K562 (cell line): ENCODE data around the gene TMEM176B.

ENCODE experiments used
- CEBPB ChIP-seq: fragments of 450-650 bp; IDR thresholded peaks from 2 replicates; pipeline ENCODE4 v1.6.1; 2016; ENCODE audit warnings: missing genetic modification characterization, missing compliant biosample characterization
- CTCF ChIP-seq, 3 experiments: IDR thresholded peaks in 2 of 3; conservative IDR thresholded peaks in 1 of 3; 2 replicates each; pipeline ENCODE4 v1.5.1; 2011 to 2012; ENCODE audit warnings: low read length in 3 of 3, mild to moderate bottlenecking in 3 of 3, control low read depth in 2 of 3, improper control_type of control experiment in 1 of 3, inconsistent platforms in 1 of 3, low read depth in 1 of 3, mixed read lengths in 1 of 3, moderate library complexity in 1 of 3; ENCODE audit not compliant: insufficient read depth in 2 of 3
- ESRRA ChIP-seq: fragments of 450-650 bp; IDR thresholded peaks from 2 replicates; pipeline ENCODE4 v1.6.1; 2014; ENCODE audit warnings: low read depth, mild to moderate bottlenecking, moderate library complexity, borderline replicate concordance
- FOXA1 ChIP-seq: fragments of 450-650 bp; IDR thresholded peaks from 2 replicates; pipeline ENCODE4 v1.6.1; 2016; ENCODE audit warnings: mild to moderate bottlenecking, borderline replicate concordance
- IRF1 ChIP-seq: sonication (generic); formaldehyde crosslinking; IDR thresholded peaks from 2 replicates; pipeline ENCODE4 v1.8.0; 2022; ENCODE audit warnings: missing genetic modification reagents, mild to moderate bottlenecking, borderline replicate concordance
- MAX ChIP-seq: sonication (generic); formaldehyde crosslinking; IDR thresholded peaks from 2 replicates; pipeline ENCODE4 v1.9.0; 2022; ENCODE audit warnings: mild to moderate bottlenecking, missing genetic modification reagents
- POLR2A ChIP-seq: fragments of 450-650 bp; conservative IDR thresholded peaks from 2 replicates; pipeline ENCODE4 v1.6.1; 2016
- SIN3A ChIP-seq, 2 experiments: fragments of 150-350 bp in 1 of 2; IDR thresholded peaks; 2 replicates each; pipeline ENCODE4 v1.6.1; 2011 to 2016; ENCODE audit warnings: borderline replicate concordance in 2 of 2, low read depth in 2 of 2, low read length in 2 of 2, mild to moderate bottlenecking in 2 of 2, moderate library complexity in 2 of 2; ENCODE audit not compliant: control insufficient read depth in 1 of 2
- SIX5 ChIP-seq, 2 experiments: IDR thresholded peaks; 2 replicates each; pipeline ENCODE4 v1.6.1; 2011; ENCODE audit warnings: low read length in 2 of 2, borderline replicate concordance in 1 of 2, low read depth in 1 of 2, mild to moderate bottlenecking in 1 of 2, moderate library complexity in 1 of 2; ENCODE audit not compliant: insufficient read depth in 1 of 2
- TAF1 ChIP-seq: IDR thresholded peaks from 2 replicates; pipeline ENCODE4 v1.6.1; 2011; ENCODE audit warnings: mild to moderate bottlenecking, low read length, moderate library complexity; ENCODE audit not compliant: insufficient read depth, control insufficient read depth, severe bottlenecking; ENCODE audit errors: extremely low read depth
- UBTF ChIP-seq, 2 experiments: IDR thresholded peaks; 2 replicates each; pipeline ENCODE4 v1.6.1; 2012; ENCODE audit warnings: improper control_type of control experiment in 2 of 2, low read depth in 2 of 2, low read length in 2 of 2, borderline replicate concordance in 1 of 2
- ZBTB43 ChIP-seq: sonication (generic); formaldehyde crosslinking; IDR thresholded peaks from 2 replicates; pipeline ENCODE4 v1.8.0; 2023; ENCODE audit warnings: mild to moderate bottlenecking, missing genetic modification reagents
- ZNF398 ChIP-seq: fragments of 250-450 bp; sonication (Bioruptor Pico); IDR thresholded peaks from 2 replicates; pipeline ENCODE4 v1.8.0; 2021; ENCODE audit warnings: moderate library complexity, mild to moderate bottlenecking, inconsistent platforms

- TF ChIP-seq IRF1 (CRISPR knock-in tag) (no peak), TAF1 (no peak), SIX5 (IDR thresholded peaks at IDR 0.05; ENCODE audit: borderline replicate concordance in 1 of 2, insufficient read depth in 1 of 2, low read depth in 1 of 2, low read length in 2 of 2) (no peak), ESRRA (no peak), CTCF (IDR thresholded peaks at IDR 0.05 in 2 of 3, conservative IDR thresholded peaks at IDR 0.05 in 1 of 3; ENCODE audit: insufficient read depth in 2 of 3, low read depth in 1 of 3, low read length in 3 of 3) (no peak), CEBPB (tag) (no peak), SIN3A (IDR thresholded peaks at IDR 0.05; ENCODE audit: borderline replicate concordance in 2 of 2, control insufficient read depth in 1 of 2, low read depth in 2 of 2, low read length in 2 of 2) (no peak), POLR2A (no peak), ZNF398 (CRISPR knock-in tag) (no peak), MAX (CRISPR knock-in tag) (no peak), UBTF (IDR thresholded peaks at IDR 0.05; ENCODE audit: borderline replicate concordance in 1 of 2, low read depth in 2 of 2, low read length in 2 of 2) (no peak), FOXA1 (no peak), ZBTB43 (no peak)
Observed at GRCh38 chr7:150835019-150835418, 34.9 kb upstream of the TMEM176B start.
